HG02885 (cell line): ENCODE measurements around the gene MRFAP1.
A peak's percentile ranks its signal among the peaks of the same experiment; 100 is the strongest.
"Not testable (repeated sequence)": the region's sequence is repeated elsewhere in the genome, so short reads cannot be mapped to it uniquely, and the experiment has no call there.

Experiments used
- ATAC-seq: cut with Tn5 transposase; IDR thresholded peaks from one replicate; pipeline ENCODE4 v1.9.1; 2021; ENCODE audit warnings: mild to moderate bottlenecking; ENCODE audit not compliant: unreplicated experiment, poor library complexity

Gene MRFAP1

DNA sequence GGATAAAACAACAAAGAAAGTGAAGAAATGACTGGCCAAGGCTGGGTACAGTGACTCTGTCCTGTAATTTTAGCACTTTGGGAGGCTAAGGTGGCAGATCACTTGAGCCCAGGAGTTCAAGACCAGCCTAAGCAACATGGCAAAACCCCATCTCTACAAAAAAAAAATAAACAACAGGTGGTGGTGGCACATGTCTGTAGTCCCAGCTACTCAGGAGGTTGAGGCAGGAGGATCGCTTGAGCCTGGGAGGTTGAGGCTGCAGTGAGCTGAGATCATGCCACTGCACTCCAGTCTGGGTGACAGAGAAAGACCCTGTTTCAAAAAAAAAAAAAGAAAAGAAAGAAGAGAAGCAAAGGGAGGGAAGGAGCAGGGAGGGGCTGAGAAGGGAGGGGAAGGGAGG is 12.0 kb upstream of the MRFAP1 start:
- ATAC-seq = not testable (repeated sequence)

DNA sequence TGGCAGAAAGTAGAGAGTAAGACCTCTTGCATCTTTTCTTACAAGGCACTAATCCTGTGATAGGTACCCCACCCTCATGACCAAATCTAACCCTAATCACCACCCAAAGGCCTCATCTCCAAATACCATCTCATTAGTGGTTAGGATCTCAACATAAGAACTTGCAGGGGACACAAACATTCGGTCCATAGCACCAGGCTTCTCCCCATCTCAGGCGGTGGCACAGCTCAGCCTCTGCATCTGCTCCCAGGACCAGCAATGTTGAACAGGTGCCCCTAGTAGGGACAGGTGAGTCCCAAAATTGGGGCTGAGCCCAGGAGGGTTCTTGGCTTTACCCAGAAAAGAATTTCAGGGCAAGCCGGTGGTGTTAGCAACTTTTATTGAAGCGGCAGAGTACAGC is 8.4 kb upstream of the MRFAP1 start:
- ATAC-seq = no peak

DNA sequence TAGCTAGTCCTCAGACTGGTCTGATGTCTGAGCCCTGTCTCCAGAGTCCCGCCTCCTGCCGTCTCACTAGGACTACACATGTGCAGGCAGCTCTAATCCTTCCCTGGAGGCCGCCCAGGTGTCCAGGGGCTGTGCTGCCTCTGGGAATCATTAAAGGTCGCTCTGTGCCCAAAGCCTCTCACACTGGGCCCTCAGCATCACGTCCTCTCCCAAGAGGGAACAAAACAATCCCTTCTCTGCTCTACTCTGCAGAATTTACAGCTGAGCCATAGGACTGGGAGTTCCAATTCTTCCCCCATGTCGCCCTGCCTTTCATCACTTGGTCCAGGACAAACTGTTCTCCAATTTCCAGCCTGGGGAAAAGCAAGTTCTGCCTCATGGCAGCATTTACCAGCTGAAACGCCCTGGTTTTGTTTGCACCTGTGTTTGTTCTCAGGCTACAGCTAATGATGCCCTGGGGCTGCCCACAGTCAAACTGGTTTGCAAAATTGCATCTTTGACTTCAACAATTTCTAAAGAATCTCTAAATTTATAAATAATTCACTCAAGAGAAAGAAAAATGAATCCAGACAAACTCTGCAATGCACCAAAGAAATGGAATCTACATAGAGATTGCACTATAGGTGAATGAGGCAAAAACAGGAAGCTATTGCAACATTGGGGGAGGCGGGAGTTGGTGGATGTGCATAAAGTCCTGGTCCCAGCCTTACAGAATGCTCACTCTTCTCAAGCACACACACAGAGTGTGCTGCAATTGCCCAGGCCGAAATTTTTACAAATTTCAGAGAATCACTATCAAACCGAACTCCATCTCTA is 7.2 kb upstream of the MRFAP1 start:
- ATAC-seq = no peak

DNA sequence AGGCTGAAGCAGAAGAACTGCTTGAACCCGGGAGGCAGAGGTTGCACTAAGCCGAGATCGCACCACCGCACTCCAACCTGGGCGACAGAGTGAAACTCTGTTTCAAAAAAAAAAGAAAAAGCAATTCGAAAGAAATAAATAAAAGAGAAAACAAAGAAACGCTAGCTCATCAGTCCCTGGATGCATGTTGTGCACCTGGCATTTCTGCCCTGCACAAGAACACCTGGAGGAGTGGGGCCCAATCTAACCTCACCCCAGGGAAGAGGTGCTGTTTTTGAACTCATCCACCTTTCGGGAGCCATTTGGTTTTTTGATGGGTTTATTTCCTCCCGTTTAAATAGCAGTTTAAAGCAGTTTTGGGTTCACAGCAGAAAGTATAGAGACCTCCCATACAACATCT is 5.7 kb upstream of the MRFAP1 start:
- ATAC-seq = no peak

DNA sequence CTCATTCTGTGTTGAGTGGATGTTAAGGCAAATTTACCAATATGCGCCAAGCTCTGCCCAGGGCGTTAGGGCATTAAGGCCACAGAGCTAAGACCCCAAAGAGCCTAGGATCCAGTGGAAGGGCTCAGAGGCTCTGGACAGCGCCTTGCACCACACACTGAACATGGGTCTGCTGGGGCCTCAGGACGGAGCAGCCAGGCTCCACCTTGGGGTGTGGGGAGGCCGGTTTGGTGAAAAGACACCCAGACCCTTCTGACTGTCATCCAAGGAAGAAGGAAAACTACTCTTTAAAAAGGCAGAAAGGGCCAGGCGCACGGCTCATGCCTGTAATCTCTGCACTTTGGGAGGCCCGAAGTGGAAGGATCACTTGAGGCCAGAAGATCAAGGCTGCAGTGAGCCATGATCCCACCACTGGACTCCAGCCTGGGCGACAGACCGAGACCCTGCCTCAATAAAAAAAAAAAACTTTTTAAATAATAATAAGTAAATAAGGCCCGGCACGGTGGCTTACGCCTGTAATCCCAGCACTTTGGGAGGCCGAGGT is 1.3 kb upstream of the MRFAP1 start:
- no peak for ATAC-seq

DNA sequence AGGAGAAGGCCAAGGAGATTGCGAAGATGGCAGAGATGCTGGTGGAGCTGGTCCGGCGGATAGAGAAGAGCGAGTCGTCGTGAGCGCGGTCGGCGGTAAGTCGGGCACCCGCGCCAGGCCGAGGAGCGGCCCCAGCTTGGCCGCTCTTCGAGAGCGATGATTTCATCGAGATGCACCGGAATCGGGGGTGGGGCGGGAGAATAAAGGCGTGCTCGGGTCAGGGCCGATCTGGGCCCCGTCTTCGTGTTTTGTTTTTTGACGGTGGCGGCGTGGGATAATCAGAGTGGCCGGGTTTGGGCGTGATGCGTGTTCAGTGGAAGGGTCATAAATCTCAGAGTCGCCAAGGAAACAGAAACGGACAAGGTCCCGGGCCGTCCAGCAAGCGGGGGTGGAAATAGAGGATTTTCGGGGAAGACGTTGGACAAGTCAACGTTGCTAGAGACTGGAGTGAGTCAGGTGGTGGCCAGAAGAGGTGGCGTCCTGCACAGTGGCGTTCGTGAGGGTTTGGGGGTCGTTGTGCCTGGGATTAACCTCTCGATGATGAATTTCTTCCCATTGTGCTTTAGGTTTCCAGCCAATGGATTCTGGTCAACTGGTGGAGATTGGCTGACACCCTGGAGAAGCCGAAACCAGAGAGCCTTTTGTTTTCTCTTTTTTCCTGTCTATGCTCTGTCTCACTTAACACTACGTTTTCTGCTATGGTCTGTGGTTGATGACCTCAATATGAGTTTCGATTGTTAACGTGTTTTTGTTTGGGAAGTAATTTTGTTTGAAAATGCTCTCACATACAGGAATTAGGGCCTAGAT is 882 bp downstream of the MRFAP1 start:
- peak; percentile 23 for ATAC-seq

DNA sequence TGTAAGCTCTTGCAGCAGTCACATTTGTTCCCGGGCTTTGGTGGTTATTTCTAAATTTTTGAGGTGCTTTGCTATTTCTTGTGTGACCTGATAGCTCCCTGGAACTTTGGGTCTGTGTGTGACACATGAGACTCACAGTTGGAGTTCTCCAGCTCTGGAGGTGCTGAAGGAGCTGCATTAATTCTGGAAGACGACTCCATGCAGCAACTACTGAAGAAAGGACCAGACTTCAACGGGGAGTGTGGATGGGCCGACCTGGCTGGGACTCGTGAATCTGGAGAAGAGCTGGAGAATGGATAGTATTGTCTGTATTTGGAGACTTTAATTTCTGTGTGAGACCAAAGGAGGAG is 1.5 kb downstream of the MRFAP1 start:
- no peak for ATAC-seq

DNA sequence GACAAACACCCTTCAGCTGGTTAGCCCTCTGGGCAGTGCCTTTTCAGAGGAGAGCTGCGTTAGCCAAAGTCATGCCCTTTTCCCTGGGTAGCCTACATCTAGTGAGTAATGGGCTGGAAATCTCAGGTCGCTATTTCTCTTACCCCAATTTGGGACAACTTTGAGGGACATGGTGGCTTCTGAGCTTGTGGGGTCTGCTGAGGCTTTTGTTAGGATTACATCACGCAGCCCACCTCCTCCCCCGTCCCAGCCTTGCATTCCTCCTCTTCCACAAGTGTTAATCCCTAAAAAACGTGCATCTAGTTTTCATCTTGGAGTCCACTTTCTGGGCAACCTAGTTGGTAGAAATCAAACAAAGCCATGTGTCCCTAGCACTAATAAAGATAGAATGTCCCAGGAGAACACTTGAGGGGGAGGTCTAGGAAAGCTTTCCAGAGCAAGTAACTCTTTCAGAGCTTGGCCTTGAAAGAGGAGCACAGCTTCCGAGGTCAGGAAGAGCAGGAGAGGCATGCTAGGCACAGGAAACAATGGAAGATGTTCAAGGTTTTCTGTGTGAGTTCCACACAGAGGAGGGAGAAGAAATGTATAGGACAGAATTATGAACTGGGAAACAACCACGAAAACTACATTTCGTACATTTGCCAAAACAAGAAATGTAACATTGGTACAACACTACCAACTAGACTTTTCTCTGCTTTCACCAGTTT is 2.8 kb downstream of the MRFAP1 start:
- ATAC-seq = no peak

DNA sequence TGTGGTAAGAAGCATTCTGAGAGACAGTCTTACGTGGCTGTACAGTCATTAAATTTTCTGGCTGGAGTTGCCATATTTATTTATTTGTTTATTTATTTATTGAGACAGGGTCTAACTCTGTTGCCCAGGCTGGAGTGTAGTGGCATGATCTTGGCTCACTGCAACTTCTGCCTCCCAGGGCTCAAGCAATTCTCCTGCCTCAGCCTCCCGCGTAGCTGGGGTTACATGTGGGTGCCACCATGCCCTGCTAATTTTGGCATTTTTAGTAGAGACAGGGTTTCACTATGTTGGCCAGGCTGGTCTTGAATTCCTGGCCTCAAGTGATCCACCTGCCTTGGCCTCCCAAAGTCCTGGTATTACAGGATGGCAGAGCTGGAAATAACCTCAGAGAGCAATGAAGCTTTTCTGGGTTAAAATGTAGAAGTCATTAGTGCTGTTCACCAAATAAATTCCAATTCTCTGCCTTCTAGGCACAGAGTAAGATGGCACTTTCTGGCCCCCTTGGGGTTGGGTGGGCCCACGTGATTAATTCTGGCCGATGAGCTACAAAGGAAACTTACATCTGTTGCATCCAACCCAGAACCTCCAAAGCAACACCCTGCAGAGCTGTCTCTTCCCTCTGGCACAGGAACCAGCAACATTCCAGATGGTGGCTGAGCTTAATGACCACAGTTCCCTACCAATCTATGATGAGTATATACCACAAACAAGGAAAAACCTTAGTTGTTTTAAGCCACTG is 4.5 kb downstream of the MRFAP1 start:
- no peak for ATAC-seq

DNA sequence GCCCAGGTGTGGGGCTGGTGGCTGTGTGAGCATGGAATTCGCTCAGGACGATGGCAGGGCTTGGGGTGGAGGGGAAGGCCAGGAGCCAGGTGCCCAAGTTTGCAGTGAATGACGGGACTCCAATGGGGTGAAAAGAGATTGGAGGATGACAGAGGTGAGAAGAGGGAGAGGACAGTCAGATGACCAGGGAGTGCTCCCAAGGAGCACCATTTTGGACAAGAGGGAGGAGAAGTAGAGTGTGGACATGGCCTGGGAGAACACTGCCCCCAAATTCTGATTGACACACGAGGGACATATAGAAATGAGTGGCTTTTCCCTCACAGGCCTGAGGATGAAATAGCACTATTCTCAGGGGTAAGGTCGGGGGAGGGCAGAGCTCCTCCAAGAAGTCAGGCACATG is 6.7 kb downstream of the MRFAP1 start:
- ATAC-seq = no peak

DNA sequence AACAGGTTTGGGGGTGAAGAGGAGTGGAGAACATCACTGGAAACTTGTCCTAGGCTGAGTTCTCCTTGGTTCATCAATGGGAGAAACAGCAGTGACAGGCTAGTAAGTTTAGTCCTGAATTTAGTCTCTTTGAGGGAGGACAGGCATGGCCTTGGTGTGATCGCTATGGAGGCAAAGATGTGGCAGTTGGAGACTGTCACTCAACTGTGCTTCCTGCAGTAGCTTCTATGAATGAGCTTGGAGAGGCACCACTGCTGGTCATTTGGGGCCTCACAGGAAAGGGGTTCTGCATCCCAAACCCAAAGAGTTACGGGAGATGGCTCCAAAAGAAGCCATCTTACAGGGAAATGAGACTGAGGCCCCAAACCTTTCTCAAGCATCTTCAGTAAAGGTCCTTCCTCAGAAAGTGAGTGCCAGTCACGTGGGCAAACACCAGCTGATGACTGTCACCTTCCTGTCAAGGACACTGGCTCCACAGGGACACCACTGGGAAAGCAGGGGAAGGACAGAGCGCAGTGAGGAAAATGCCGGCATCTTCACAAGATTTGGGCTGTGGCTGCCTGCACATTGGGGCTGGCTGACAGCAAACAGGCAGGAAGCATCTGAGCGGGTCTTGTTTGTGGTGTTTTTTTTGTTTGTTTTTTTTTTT is 7.2 kb downstream of the MRFAP1 start:
- no peak for ATAC-seq

DNA sequence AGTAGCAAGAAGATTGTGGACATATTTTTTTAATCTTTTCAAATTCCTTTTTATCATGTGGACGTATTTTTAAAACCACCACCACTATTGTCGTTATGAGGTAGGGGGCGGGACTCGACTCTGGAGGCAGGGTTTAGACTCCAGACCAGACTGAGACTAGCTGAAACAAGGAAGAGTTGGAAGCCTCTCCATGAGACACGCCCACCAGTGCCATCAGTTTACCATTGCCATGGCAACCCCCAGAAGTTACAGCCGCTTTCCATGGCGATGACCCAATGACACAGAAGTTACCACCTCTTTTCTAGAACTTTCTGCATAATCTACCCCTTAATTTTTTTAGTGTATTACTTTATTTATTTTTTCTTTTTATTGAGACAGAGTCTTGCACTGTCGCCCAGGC is 8.7 kb downstream of the MRFAP1 start:
- no peak for ATAC-seq

DNA sequence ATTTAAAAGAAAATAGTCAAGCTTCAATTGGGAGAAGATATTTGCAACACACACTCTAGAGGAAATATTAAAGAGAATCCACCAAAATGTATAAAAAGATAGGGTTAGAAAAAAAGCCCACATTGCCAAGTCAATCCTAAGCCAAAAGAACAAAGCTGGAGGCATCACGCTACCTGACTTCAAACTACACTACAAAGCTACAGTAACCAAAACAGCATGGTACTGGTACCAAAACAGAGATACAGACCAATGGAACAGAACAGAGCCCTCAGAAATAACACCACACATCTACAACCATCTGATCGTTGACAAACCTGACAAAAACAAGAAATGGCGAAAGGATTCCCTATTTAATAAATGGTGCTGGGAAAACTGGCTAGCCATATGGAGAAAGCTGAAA is 13.7 kb downstream of the MRFAP1 start:
- not testable (repeated sequence) for ATAC-seq

DNA sequence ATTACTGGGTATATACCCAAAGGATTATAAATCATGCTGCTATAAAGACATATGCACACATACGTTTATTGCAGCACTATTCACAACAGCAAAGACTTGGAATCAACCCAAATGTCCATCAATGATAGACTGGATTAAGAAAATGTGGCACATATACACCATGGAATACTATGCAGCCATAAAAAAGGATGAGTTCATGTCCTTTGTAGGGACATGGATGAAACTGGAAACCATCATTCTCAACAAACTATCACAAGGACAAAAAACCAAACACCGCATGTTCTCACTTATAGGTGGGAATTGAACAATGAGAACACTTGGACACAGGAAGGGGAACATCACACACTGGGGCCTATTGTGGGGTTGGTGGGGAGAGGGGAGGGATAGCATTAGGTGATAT is 14.8 kb downstream of the MRFAP1 start:
- ATAC-seq = not testable (repeated sequence)

DNA sequence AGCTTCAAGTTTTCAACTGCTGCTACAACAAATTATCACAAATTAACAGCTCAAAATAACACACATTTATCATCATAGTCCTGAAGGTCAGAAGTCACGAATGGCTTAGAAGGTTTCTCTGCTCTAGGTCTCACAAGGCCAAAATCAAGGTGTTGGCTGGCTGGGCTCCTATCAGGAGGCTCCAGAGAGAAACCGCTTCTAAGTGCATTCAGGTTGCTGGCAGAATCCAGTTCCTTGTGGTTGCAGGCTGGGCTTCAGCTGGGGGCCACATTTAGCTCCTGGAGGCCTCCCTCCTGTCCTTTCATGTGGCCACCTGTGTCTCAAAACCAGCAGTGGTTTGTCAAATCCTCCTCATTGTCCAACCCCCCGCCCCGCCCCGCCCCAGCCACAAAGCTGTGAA is 15.4 kb downstream of the MRFAP1 start:
- no peak for ATAC-seq

DNA sequence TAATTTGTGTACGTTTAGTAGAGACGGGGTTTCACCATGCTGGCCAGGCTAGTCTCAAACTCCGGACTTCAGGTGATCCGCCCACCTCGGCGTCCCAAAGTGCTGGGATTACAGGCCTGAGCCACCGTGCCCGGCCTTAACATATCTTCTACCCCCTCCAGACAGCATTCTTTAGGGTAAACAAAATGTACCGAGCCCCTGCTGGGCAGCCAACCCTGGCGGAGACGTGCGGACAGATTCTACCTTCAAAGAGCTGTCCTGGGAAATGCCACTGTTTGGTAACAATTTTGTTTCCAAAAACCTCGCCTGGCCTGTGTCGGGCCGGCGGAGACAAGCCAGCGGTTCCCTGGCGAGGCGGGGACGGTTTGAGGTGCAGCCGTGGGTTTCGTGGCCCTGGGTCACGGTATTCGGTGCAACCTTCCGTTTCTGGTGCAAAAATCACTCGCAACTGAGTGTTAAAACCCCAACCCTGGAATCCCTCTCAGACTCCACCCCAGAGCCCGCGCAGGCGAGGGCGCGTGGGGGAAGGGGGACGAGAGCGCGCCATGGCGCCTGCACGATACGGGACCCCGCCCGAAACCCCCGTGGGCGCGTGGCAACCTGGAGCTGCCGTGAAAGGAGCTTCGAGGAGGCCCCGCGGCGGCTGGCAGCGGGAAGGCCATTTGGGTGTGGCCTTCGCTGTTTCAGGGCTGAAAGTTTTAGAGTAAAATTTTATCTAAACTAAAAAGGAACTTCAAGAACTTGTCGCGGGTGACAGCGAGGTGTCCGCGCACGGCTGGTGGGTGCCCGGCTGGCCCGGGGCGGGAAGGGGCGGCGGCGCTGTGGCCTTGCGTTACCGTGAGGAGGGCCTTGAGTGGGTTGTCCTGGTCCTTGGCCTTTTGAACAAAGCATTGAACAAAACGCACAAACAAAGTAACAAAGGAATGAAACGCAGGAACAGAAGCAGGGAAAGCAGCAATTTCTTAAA is 17.0 kb downstream of the MRFAP1 start:
- no peak for ATAC-seq

DNA sequence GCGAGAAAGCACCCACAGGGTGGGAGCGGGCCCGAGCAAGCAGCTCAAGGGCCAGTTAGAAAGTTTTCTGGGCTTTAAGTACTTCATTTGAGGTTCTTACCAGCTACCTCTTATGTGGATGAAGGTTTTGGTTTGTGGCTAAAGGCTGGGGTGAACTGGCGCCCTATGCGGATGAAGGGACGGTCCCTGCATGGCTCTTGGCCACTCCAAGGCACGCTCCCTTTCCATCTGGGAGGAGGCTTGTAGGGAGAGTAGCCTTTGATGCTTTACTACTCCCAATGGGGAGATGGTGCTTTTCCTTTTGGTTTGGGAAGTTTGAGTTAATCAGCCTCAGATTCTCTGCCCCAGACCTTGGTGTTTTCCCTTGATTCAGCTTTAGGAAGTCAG is 17.7 kb downstream of the MRFAP1 start:
- no peak for ATAC-seq

DNA sequence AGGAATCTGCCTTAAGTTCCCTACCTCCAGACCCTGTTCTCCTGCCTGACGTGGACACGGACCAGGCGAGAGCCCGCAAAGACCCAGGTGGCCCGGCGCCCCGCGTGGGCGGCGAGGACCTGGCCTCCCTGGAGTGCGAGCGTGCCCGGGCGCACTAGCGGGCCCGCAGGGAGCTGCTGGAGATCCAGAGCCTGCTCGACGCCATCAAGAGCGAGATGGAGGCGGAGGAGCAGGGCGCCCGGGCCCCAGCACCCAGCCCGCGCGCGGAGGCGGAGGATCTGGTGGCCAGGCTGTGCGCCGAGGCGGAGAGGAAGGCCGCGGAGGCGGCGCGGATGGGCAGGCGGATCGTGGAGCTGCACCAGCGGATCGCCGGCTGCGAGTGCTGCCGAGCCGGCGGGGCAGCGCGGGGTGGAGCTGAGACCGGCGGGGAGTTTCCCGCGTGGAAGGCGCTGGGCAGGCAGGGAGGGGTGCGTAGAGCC is 18.2 kb downstream of the MRFAP1 start:
- no peak for ATAC-seq

DNA sequence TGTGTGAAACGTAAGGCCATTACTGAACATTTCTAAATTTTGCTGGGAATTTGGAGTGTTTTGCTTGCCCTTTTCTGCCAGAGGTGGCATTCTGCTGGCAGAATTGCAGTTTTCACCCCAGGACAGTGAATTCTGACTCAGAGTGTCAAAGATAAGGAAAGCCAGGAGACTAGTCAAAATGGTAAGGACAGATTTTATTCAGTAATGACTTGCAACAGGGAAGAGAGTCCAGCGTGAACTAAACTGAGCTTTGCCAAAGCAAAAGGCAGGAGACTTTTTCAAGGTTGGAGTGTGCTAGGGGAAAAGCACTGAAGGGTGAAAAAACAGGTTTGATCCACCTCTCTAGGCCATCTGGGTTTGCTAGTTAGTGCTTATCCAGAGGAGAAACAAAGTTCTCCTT is 19.4 kb downstream of the MRFAP1 start:
- ATAC-seq = no peak
